ENCODE data around the gene UACA. TPM values are rescaled to one million over a fixed set of nuclear protein-coding genes. Genes with fewer than 3 reads are reported as not detected.

UACA gene
- total RNA-seq, 1 experiment from 2014 or later: 44.8 TPM

DNA sequence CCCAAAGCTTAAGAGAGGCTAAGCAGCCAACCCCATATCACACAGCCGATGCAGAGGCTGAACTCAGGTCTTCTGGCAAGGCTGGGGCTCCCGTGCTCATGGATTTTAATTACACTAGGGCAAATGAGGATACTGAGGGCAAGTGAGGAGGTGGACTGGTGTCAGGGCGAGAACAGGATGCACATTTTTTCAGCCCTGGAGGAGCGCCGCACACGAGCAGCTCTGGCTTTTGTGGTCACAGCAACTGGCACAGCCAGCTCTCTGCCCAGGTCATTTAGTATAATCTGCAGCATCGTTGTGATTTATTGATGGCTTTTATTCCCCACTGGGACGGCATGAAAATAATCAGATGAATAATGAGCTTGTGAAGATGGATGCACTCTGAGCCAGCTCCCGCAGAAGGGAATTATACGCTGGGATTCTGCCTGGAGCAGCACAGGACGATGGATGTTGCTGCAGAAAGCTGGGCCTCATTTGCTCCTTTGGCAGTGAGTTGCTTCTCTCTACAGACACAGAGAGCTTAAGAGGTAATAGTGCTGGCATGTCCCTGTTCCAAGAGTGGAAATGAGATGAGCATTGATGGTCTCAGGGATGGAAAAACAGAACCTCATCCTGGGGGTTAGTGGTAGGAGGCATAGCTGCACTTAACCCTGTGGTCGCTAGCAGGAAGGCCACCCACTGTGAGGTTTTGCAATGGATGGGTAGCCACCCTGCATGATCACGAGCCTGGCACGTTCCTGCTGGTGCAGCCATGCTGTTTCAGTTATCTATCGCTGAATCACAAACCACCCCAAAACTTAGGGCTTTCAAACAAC, 135.4 kb downstream of the UACA start (continued):
- TF ChIP-seq, protein P1, sequence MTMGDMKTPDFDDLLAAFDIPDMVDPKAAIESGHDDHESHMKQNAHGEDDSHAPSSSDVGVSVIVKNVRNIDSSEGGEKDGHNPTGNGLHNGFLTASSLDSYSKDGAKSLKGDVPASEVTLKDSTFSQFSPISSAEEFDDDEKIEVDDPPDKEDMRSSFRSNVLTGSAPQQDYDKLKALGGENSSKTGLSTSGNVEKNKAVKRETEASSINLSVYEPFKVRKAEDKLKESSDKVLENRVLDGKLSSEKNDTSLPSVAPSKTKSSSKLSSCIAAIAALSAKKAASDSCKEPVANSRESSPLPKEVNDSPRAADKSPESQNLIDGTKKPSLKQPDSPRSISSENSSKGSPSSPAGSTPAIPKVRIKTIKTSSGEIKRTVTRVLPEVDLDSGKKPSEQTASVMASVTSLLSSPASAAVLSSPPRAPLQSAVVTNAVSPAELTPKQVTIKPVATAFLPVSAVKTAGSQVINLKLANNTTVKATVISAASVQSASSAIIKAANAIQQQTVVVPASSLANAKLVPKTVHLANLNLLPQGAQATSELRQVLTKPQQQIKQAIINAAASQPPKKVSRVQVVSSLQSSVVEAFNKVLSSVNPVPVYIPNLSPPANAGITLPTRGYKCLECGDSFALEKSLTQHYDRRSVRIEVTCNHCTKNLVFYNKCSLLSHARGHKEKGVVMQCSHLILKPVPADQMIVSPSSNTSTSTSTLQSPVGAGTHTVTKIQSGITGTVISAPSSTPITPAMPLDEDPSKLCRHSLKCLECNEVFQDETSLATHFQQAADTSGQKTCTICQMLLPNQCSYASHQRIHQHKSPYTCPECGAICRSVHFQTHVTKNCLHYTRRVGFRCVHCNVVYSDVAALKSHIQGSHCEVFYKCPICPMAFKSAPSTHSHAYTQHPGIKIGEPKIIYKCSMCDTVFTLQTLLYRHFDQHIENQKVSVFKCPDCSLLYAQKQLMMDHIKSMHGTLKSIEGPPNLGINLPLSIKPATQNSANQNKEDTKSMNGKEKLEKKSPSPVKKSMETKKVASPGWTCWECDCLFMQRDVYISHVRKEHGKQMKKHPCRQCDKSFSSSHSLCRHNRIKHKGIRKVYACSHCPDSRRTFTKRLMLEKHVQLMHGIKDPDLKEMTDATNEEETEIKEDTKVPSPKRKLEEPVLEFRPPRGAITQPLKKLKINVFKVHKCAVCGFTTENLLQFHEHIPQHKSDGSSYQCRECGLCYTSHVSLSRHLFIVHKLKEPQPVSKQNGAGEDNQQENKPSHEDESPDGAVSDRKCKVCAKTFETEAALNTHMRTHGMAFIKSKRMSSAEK (CRISPR knock-in tag; IDR thresholded peaks at IDR 0.05; ENCODE audit: borderline replicate concordance): no peak
- TF ChIP-seq ZNF423 (CRISPR knock-in tag; IDR thresholded peaks at IDR 0.05) (no peak), PRRX2 (CRISPR knock-in tag; IDR thresholded peaks at IDR 0.05) (no peak), GTF2I (CRISPR knock-in tag; conservative IDR thresholded peaks at IDR 0.05) (no peak), ELF4 (CRISPR knock-in tag; IDR thresholded peaks at IDR 0.05; ENCODE audit: low read depth) (no peak)
- TF ChIP-seq, protein P2, sequence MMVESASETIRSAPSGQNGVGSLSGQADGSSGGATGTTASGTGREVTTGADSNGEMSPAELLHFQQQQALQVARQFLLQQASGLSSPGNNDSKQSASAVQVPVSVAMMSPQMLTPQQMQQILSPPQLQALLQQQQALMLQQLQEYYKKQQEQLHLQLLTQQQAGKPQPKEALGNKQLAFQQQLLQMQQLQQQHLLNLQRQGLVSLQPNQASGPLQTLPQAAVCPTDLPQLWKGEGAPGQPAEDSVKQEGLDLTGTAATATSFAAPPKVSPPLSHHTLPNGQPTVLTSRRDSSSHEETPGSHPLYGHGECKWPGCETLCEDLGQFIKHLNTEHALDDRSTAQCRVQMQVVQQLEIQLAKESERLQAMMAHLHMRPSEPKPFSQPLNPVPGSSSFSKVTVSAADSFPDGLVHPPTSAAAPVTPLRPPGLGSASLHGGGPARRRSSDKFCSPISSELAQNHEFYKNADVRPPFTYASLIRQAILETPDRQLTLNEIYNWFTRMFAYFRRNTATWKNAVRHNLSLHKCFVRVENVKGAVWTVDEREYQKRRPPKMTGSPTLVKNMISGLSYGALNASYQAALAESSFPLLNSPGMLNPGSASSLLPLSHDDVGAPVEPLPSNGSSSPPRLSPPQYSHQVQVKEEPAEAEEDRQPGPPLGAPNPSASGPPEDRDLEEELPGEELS (CRISPR knock-in tag; IDR thresholded peaks at IDR 0.05): no peak
- TF ChIP-seq, protein P3, sequence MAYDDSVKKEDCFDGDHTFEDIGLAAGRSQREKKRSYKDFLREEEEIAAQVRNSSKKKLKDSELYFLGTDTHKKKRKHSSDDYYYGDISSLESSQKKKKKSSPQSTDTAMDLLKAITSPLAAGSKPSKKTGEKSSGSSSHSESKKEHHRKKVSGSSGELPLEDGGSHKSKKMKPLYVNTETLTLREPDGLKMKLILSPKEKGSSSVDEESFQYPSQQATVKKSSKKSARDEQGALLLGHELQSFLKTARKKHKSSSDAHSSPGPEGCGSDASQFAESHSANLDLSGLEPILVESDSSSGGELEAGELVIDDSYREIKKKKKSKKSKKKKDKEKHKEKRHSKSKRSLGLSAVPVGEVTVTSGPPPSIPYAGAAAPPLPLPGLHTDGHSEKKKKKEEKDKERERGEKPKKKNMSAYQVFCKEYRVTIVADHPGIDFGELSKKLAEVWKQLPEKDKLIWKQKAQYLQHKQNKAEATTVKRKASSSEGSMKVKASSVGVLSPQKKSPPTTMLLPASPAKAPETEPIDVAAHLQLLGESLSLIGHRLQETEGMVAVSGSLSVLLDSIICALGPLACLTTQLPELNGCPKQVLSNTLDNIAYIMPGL (CRISPR knock-in tag; IDR thresholded peaks at IDR 0.05): no peak
- TF ChIP-seq, protein P4, sequence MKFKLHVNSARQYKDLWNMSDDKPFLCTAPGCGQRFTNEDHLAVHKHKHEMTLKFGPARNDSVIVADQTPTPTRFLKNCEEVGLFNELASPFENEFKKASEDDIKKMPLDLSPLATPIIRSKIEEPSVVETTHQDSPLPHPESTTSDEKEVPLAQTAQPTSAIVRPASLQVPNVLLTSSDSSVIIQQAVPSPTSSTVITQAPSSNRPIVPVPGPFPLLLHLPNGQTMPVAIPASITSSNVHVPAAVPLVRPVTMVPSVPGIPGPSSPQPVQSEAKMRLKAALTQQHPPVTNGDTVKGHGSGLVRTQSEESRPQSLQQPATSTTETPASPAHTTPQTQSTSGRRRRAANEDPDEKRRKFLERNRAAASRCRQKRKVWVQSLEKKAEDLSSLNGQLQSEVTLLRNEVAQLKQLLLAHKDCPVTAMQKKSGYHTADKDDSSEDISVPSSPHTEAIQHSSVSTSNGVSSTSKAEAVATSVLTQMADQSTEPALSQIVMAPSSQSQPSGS (CRISPR knock-in tag; IDR thresholded peaks at IDR 0.05; ENCODE audit: borderline replicate concordance, low read depth): no peak
- TF ChIP-seq, protein P5, sequence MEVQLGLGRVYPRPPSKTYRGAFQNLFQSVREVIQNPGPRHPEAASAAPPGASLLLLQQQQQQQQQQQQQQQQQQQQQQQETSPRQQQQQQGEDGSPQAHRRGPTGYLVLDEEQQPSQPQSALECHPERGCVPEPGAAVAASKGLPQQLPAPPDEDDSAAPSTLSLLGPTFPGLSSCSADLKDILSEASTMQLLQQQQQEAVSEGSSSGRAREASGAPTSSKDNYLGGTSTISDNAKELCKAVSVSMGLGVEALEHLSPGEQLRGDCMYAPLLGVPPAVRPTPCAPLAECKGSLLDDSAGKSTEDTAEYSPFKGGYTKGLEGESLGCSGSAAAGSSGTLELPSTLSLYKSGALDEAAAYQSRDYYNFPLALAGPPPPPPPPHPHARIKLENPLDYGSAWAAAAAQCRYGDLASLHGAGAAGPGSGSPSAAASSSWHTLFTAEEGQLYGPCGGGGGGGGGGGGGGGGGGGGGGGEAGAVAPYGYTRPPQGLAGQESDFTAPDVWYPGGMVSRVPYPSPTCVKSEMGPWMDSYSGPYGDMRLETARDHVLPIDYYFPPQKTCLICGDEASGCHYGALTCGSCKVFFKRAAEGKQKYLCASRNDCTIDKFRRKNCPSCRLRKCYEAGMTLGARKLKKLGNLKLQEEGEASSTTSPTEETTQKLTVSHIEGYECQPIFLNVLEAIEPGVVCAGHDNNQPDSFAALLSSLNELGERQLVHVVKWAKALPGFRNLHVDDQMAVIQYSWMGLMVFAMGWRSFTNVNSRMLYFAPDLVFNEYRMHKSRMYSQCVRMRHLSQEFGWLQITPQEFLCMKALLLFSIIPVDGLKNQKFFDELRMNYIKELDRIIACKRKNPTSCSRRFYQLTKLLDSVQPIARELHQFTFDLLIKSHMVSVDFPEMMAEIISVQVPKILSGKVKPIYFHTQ (CRISPR knock-in tag; IDR thresholded peaks at IDR 0.05): no peak
- TF ChIP-seq, protein P6, sequence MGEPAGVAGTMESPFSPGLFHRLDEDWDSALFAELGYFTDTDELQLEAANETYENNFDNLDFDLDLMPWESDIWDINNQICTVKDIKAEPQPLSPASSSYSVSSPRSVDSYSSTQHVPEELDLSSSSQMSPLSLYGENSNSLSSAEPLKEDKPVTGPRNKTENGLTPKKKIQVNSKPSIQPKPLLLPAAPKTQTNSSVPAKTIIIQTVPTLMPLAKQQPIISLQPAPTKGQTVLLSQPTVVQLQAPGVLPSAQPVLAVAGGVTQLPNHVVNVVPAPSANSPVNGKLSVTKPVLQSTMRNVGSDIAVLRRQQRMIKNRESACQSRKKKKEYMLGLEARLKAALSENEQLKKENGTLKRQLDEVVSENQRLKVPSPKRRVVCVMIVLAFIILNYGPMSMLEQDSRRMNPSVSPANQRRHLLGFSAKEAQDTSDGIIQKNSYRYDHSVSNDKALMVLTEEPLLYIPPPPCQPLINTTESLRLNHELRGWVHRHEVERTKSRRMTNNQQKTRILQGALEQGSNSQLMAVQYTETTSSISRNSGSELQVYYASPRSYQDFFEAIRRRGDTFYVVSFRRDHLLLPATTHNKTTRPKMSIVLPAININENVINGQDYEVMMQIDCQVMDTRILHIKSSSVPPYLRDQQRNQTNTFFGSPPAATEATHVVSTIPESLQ (CRISPR knock-in tag; IDR thresholded peaks at IDR 0.05): no peak
- TF ChIP-seq, protein P7, sequence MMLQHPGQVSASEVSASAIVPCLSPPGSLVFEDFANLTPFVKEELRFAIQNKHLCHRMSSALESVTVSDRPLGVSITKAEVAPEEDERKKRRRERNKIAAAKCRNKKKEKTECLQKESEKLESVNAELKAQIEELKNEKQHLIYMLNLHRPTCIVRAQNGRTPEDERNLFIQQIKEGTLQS (CRISPR knock-in tag; conservative IDR thresholded peaks at IDR 0.05): no peak
- TF ChIP-seq, protein P8, sequence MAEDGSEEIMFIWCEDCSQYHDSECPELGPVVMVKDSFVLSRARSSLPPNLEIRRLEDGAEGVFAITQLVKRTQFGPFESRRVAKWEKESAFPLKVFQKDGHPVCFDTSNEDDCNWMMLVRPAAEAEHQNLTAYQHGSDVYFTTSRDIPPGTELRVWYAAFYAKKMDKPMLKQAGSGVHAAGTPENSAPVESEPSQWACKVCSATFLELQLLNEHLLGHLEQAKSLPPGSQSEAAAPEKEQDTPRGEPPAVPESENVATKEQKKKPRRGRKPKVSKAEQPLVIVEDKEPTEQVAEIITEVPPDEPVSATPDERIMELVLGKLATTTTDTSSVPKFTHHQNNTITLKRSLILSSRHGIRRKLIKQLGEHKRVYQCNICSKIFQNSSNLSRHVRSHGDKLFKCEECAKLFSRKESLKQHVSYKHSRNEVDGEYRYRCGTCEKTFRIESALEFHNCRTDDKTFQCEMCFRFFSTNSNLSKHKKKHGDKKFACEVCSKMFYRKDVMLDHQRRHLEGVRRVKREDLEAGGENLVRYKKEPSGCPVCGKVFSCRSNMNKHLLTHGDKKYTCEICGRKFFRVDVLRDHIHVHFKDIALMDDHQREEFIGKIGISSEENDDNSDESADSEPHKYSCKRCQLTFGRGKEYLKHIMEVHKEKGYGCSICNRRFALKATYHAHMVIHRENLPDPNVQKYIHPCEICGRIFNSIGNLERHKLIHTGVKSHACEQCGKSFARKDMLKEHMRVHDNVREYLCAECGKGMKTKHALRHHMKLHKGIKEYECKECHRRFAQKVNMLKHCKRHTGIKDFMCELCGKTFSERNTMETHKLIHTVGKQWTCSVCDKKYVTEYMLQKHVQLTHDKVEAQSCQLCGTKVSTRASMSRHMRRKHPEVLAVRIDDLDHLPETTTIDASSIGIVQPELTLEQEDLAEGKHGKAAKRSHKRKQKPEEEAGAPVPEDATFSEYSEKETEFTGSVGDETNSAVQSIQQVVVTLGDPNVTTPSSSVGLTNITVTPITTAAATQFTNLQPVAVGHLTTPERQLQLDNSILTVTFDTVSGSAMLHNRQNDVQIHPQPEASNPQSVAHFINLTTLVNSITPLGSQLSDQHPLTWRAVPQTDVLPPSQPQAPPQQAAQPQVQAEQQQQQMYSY (CRISPR knock-in tag; IDR thresholded peaks at IDR 0.05): no peak
